Measurements from ENCODE around the gene BSND. TPM values are rescaled to one million over a fixed set of nuclear protein-coding genes. Genes with fewer than 3 reads are reported as not detected.

Gene BSND
- total RNA-seq, 1 experiment from 2014 or later, result not detected

GRCh38 chr1:55048453-55049270 lies 49.9 kb downstream of the BSND start:
- ChIA-PET CTCF (no interaction called here), POLR2A (ENCODE audit: low non-redundant PET) (no interaction called here)
- H3K36me3 ChIP-seq (ENCODE audit: insufficient read depth, low read length, poor library complexity, severe bottlenecking), result peaks cover 91% of the 10 kb centered on the region
- H3K4me3 ChIP-seq (ENCODE audit: low read depth, low read length, poor library complexity, severe bottlenecking), result no peak overlapping the region
- TF ChIP-seq CTCF (conservative IDR thresholded peaks at IDR 0.05; ENCODE audit: low read depth, low read length) (no peak), EZH2 (IDR thresholded peaks at IDR 0.05; ENCODE audit: borderline replicate concordance, low read depth, low read length, poor library complexity, severe bottlenecking) (no peak)
- DNase-seq (ENCODE audit: low spot score), result no peak
- H3K4me1 ChIP-seq (ENCODE audit: insufficient read depth, low read length, poor library complexity, severe bottlenecking), result peaks cover 13% of the 10 kb centered on the region
- no TSS peak for BruUV-seq (replicated peaks)
- H3K9me3 ChIP-seq (ENCODE audit: low read depth, low read length, poor library complexity, severe bottlenecking), result no peaks in the 10 kb centered on the region
- no peaks in the 10 kb centered on the region for H3K27me3 ChIP-seq (replicated peaks; ENCODE audit: insufficient read depth, low read depth, low read length, poor library complexity)
- intact Hi-C loops (cut with micrococcal nuclease; ENCODE audit: unreplicated experiment), result no loop called here
- no peak overlapping the region for H3K27ac ChIP-seq (ENCODE audit: low read depth, low read length, poor library complexity, severe bottlenecking)

DNA sequence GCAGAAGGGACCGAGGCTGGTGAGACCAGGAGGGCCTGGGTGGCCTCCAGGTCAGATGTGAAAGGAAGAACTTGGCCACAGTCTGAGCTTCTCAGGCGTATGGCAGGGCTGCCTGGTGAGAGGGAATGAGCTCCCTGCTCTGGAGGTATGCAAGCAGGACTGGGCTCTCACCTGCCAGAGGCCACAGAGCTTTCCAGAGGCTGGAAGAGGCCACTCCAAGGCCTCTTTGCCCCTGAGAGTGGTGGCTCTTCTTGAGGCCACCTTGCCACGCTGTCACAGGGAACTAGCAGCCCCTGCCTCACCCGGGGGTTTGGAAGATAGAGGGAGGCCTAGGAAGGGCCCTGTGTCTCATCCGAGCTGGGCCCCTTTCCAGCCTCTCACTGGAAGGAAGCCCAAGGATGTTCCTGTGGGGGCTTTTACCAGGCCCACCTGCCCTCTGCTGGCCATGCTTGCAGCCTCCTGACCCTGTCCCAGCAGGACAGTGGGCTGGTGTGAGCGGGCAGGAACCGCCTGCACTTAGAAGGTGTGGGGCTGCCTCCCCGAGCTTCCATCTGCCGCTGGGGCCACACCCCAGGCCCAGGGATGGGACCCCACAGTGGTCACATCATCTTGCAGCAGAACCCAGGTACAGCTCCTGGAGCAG lies 50.7 kb downstream of the BSND start:
- BruUV-seq (replicated peaks), result no TSS peak
- peaks cover 13% of the 10 kb centered on the region for H3K4me1 ChIP-seq (ENCODE audit: insufficient read depth, low read length, poor library complexity, severe bottlenecking)
- TF ChIP-seq CTCF (conservative IDR thresholded peaks at IDR 0.05; ENCODE audit: low read depth, low read length), result no peak
- no peak for TF ChIP-seq EZH2 (IDR thresholded peaks at IDR 0.05; ENCODE audit: borderline replicate concordance, low read depth, low read length, poor library complexity, severe bottlenecking)
- H3K27me3 ChIP-seq (replicated peaks; ENCODE audit: insufficient read depth, low read depth, low read length, poor library complexity), result no peaks in the 10 kb centered on the region
- H3K27ac ChIP-seq (ENCODE audit: low read depth, low read length, poor library complexity, severe bottlenecking), result no peak overlapping the region
- POLR2A ChIA-PET (ENCODE audit: low non-redundant PET), result no interaction called here
- H3K9me3 ChIP-seq (ENCODE audit: low read depth, low read length, poor library complexity, severe bottlenecking), result no peaks in the 10 kb centered on the region
- intact Hi-C loops (cut with micrococcal nuclease; ENCODE audit: unreplicated experiment), result no loop called here
- CTCF ChIA-PET, result no interaction called here
- H3K36me3 ChIP-seq (ENCODE audit: insufficient read depth, low read length, poor library complexity, severe bottlenecking), result peaks cover 91% of the 10 kb centered on the region
- DNase-seq (ENCODE audit: low spot score), result no peak
- H3K4me3 ChIP-seq (ENCODE audit: low read depth, low read length, poor library complexity, severe bottlenecking), result no peak overlapping the region

- ChIA-PET CTCF (no interaction called here), POLR2A (ENCODE audit: low non-redundant PET) (no interaction called here)
- intact Hi-C loops (cut with micrococcal nuclease; ENCODE audit: unreplicated experiment), result no loop called here
- TF ChIP-seq CTCF (conservative IDR thresholded peaks at IDR 0.05; ENCODE audit: low read depth, low read length), result no peak
- TF ChIP-seq EZH2 (IDR thresholded peaks at IDR 0.05; ENCODE audit: borderline replicate concordance, low read depth, low read length, poor library complexity, severe bottlenecking), result no peak
- peaks cover 13% of the 10 kb centered on the region for H3K4me1 ChIP-seq (ENCODE audit: insufficient read depth, low read length, poor library complexity, severe bottlenecking)
- no peak for DNase-seq (ENCODE audit: low spot score)
- BruUV-seq (replicated peaks), result no TSS peak
- H3K27ac ChIP-seq (ENCODE audit: low read depth, low read length, poor library complexity, severe bottlenecking), result peak overlapping the region; percentile 37
- no peaks in the 10 kb centered on the region for H3K27me3 ChIP-seq (replicated peaks; ENCODE audit: insufficient read depth, low read depth, low read length, poor library complexity)
- H3K9me3 ChIP-seq (ENCODE audit: low read depth, low read length, poor library complexity, severe bottlenecking), result no peaks in the 10 kb centered on the region
- H3K36me3 ChIP-seq (ENCODE audit: insufficient read depth, low read length, poor library complexity, severe bottlenecking), result peaks cover 86% of the 10 kb centered on the region
- no peak overlapping the region for H3K4me3 ChIP-seq (ENCODE audit: low read depth, low read length, poor library complexity, severe bottlenecking)
Measured at GRCh38 chr1:55049914-55050278, 51.2 kb downstream of the BSND start.
